Esophagus muscularis mucosa (tissue), 3 donors: ENCODE measurements around the gene STK32B.

Experiments
- CTCF ChIP-seq, 3 experiments: fragments of 200-600 bp in 2 of 3; fragments of 450-650 bp in 1 of 3; sonication (generic) in 2 of 3; IDR thresholded peaks; one replicate each; pipeline ENCODE4 v1.5.1; 2017 to 2019; ENCODE audit warnings: antibody characterized with exemption in 3 of 3, mild to moderate bottlenecking in 2 of 3, moderate library complexity in 1 of 3
- POLR2A ChIP-seq: fragments of 450-650 bp; IDR thresholded peaks from one replicate; pipeline ENCODE4 v1.6.1; 2017; ENCODE audit warnings: antibody characterized with exemption, moderate library complexity, mild to moderate bottlenecking, low read depth
- POLR2AphosphoS5 ChIP-seq, 2 donors: sonication (generic); formaldehyde crosslinking; IDR thresholded peaks; one replicate each; pipeline ENCODE4 v1.6.1; 2017; ENCODE audit warnings: antibody characterized with exemption in 2 of 2

- no peak for TF ChIP-seq POLR2A
- TF ChIP-seq CTCF (IDR thresholded peaks at IDR 0.05): no peak
- no peak for TF ChIP-seq POLR2AphosphoS5 (IDR thresholded peaks at IDR 0.05)
Observed at GRCh38 chr4:5238173-5238572, 186.9 kb downstream of the STK32B start.
